Gastroesophageal sphincter (tissue), 4 donors: ENCODE results near the gene EHD1. TPM values are rescaled to one million over a fixed set of nuclear protein-coding genes. Genes with fewer than 3 reads are reported as not detected.

Experiments
- ATAC-seq: fragments of 150-250 bp; one replicate; pipeline ENCODE4 v1.9.1; 2016; ENCODE audit warnings: mild to moderate bottlenecking, moderate library complexity
- H3K27ac ChIP-seq, 4 donors: fragments of 200-600 bp; sonication (generic) in 3 of 4; 1 replicate in 3 of 4; 2 replicates in 1 of 4; pipeline ENCODE4 v1.5.1; 2016 to 2019
- H3K27me3 ChIP-seq: fragments of 200-600 bp; sonication (generic); one replicate; pipeline ENCODE4 v1.5.1; 2019
- H3K36me3 ChIP-seq, 2 donors: fragments of 200-600 bp; sonication (generic); one replicate each; pipeline ENCODE4 v1.5.1; 2019; ENCODE audit warnings: control low read depth in 1 of 2
- H3K4me1 ChIP-seq, 3 donors: fragments of 200-600 bp; sonication (generic); 1 replicate in 2 of 3; 2 replicates in 1 of 3; pipeline ENCODE4 v1.5.1; 2016 to 2019; ENCODE audit warnings: control low read depth in 2 of 3
- H3K4me3 ChIP-seq, 2 donors: fragments of 200-600 bp; sonication (generic); one replicate each; pipeline ENCODE4 v1.5.1; 2019; ENCODE audit warnings: mild to moderate bottlenecking in 1 of 2, moderate library complexity in 1 of 2
- H3K9me3 ChIP-seq, 3 donors: fragments of 200-600 bp; sonication (generic); one replicate each; pipeline ENCODE4 v1.5.1; 2017 to 2019; ENCODE audit warnings: control low read depth in 2 of 3
- EP300 ChIP-seq: sonication (generic); formaldehyde crosslinking; IDR thresholded peaks from one replicate; pipeline ENCODE4 v1.6.1; 2017; ENCODE audit warnings: antibody characterized with exemption, mild to moderate bottlenecking
- POLR2A ChIP-seq, 2 donors: fragments of 450-650 bp; IDR thresholded peaks; one replicate each; pipeline ENCODE4 v1.6.1; 2017; ENCODE audit warnings: antibody characterized with exemption in 2 of 2, mild to moderate bottlenecking in 2 of 2, moderate library complexity in 1 of 2
- POLR2AphosphoS5 ChIP-seq: sonication (generic); formaldehyde crosslinking; IDR thresholded peaks from one replicate; pipeline ENCODE4 v1.6.1; 2017; ENCODE audit warnings: antibody characterized with exemption
- WGBS, 2 donors: methylation state at CpG; one replicate each; pipeline ENCODE4 v1.1.5; 2018; ENCODE audit warnings: low coverage in 1 of 2; 5-methylcytosine and 5-hydroxymethylcytosine counted together
- total RNA-seq, 4 donors: library from RNA; depleted of rRNA; stranded (reverse); fragments of >200 nt; gene quantifications; one replicate each; pipeline ENCODE4 v1.1.0, GENCODE V29; 2016
- TF ChIP-seq, protein P1 (sequence below), 4 experiments: fragments of 200-600 bp in 2 of 4; fragments of 450-650 bp in 2 of 4; sonication (generic) in 1 of 4; IDR thresholded peaks; one replicate each; pipeline ENCODE4 v1.5.1; 2017 to 2019; ENCODE audit warnings: antibody characterized with exemption in 4 of 4, mild to moderate bottlenecking in 2 of 4, moderate library complexity in 2 of 4

The EHD1 gene
- total RNA-seq, 4 donors from 2014 or later = 92.1 to 188 (median 101) TPM

GRCh38 chr11:64911689-64912088 lies 33.3 kb upstream of the EHD1 start:
- Histone ChIP-seq H3K36me3 (peaks cover 0 to 81% of the 10 kb centered on the region in 2 donors), H3K4me3 (no peak overlapping the region), H3K27ac (no peak overlapping the region), H3K27me3 (no peaks in the 10 kb centered on the region), H3K9me3 (no peaks in the 10 kb centered on the region), H3K4me1 (peaks cover 2 to 25% (median 11%) of the 10 kb centered on the region in 3 donors)
- TF ChIP-seq, protein P1, sequence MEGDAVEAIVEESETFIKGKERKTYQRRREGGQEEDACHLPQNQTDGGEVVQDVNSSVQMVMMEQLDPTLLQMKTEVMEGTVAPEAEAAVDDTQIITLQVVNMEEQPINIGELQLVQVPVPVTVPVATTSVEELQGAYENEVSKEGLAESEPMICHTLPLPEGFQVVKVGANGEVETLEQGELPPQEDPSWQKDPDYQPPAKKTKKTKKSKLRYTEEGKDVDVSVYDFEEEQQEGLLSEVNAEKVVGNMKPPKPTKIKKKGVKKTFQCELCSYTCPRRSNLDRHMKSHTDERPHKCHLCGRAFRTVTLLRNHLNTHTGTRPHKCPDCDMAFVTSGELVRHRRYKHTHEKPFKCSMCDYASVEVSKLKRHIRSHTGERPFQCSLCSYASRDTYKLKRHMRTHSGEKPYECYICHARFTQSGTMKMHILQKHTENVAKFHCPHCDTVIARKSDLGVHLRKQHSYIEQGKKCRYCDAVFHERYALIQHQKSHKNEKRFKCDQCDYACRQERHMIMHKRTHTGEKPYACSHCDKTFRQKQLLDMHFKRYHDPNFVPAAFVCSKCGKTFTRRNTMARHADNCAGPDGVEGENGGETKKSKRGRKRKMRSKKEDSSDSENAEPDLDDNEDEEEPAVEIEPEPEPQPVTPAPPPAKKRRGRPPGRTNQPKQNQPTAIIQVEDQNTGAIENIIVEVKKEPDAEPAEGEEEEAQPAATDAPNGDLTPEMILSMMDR (IDR thresholded peaks at IDR 0.05) = no peak
- TF ChIP-seq EP300 = no peak
- TF ChIP-seq POLR2AphosphoS5 = no peak
- no peak for TF ChIP-seq POLR2A (IDR thresholded peaks at IDR 0.05)
- 80% methylated on average over 1 of the region's 9 CpGs; no CpG with 5 or more reads in 1 of the 2 donors for WGBS, 2 donors
- ATAC-seq = no peak

DNA sequence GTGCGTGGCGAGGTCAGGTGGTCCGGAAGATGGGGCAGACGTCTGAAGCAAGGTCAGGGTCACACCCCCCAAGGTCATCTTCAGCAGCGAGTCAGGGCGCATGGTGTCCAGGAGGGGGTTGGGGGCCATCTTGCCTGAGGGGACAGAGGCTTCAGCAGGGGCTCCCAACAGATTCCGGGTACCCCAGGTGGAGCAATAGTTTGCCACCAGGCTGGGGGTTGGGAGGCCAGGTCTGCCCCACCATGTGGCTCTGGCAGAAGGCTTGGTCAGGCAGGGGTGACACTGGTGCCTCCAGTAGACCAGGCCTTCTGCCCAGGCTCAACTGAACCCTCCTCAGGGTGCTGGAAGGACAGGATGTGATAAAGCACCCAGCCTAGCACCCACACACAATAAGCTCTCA lies 32.7 kb upstream of the EHD1 start:
- Histone ChIP-seq H3K9me3 (no peaks in the 10 kb centered on the region), H3K4me3 (no peak overlapping the region), H3K36me3 (peaks cover 0 to 86% of the 10 kb centered on the region in 2 donors), H3K4me1 (peaks cover 2 to 19% (median 10%) of the 10 kb centered on the region in 3 donors), H3K27me3 (no peaks in the 10 kb centered on the region), H3K27ac (no peak overlapping the region)
- WGBS, 2 donors = 79% methylated on average over 4 of the region's 7 CpGs; no CpG with 5 or more reads in 1 of the 2 donors
- TF ChIP-seq POLR2A (IDR thresholded peaks at IDR 0.05) (no peak), POLR2AphosphoS5 (no peak), EP300 (no peak)
- TF ChIP-seq, protein P1 (IDR thresholded peaks at IDR 0.05) = no peak
- no peak for ATAC-seq

DNA sequence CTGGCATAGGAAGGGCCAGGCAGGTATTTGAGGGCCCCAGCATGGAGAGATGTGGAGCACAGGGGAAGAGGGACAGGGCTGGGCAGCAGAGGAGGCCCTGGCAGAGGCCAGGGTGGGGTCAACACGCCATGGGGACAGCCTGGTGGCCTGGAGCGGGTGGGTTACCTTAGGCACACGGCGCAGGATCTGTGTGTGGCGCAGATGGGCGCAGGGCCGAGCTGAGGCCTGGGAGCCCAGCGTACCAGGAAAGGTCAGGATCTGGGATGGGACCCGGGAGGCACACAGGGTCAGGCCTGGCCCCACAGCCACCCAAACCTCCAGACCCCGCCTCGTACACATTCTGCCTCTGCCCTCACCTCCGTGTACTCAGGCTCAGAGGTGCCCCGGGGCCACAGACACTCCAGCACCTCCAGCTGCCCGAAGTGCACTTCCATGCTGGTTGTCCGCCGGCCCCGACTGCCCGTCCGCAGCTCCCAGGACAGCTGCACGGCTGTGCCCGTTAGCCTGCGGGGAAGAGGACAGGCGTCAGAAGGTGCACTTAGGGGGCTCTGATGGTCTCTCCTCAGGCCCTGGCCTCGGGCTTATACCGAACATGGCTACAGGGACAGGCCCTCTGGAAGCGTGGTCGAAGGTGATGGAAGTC lies 32.2 kb upstream of the EHD1 start:
- H3K9me3 ChIP-seq = no peaks in the 10 kb centered on the region
- 90% methylated on average over 2 of the region's 27 CpGs; no CpG with 5 or more reads in 1 of the 2 donors for WGBS, 2 donors
- peaks cover 0 to 92% of the 10 kb centered on the region in 2 donors for H3K36me3 ChIP-seq

DNA sequence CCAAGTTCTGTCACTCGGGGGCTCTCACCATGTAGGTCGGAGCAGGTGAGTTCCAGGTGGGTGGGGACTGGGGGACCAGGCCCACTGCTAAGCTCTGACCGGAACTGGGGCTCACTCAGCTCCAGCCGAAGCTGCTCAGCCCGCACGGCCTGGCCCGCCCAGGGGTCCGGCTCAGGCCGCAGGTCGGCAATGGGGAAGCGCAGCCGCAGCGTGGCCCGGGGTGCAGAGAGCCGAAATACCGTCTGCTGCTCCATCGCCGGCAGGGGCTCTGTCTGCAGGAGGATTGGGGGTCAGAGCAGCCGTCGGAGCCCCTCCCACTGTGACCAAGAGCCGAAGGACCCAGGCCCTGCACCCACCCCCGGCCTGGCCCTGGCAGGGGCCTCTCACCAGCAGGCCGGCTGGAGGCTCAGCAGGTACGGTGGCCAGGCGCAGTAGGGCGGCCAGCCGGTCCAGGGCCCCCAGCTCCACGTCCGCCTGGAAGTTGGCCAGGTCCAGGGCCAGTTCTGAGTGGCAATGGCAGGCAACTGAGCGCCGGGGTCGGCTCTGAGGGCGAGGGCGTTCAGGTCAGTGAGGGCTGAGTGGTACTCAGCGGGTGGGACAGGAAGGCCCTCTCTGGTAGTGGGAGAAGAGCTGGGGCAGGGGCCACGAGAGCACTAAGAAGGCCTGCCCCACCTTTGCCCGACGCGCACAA lies 31.4 kb upstream of the EHD1 start:
- Histone ChIP-seq H3K27me3 (no peaks in the 10 kb centered on the region), H3K27ac (no peak overlapping the region), H3K36me3 (peaks cover 0 to 100% of the 10 kb centered on the region in 2 donors), H3K4me1 (peaks cover 0 to 6% (median 0%) of the 10 kb centered on the region in 3 donors), H3K4me3 (no peak overlapping the region), H3K9me3 (no peaks in the 10 kb centered on the region)
- no peak for TF ChIP-seq POLR2A (IDR thresholded peaks at IDR 0.05)
- TF ChIP-seq POLR2AphosphoS5 = no peak
- TF ChIP-seq EP300 = no peak
- TF ChIP-seq, protein P1 (IDR thresholded peaks at IDR 0.05) = no peak
- WGBS, 2 donors = no CpG with 5 or more reads among the region's 39 CpGs
- no peak for ATAC-seq

More for the DNA sequence above, 32.2 kb upstream of the EHD1 start:
- Histone ChIP-seq H3K27ac (no peak overlapping the region), H3K4me3 (no peak overlapping the region), H3K4me1 (peaks cover under 1 to 14% (median 4%) of the 10 kb centered on the region in 3 donors), H3K27me3 (no peaks in the 10 kb centered on the region)
- no peak for ATAC-seq
- TF ChIP-seq, protein P1 (IDR thresholded peaks at IDR 0.05) = no peak
- TF ChIP-seq POLR2A (IDR thresholded peaks at IDR 0.05) = no peak
- TF ChIP-seq EP300 = no peak
